Smooth muscle cell (in vitro differentiated cells): ENCODE data around the gene PAXX. TPM values are rescaled to one million over a fixed set of nuclear protein-coding genes. Genes with fewer than 3 reads are reported as not detected.
"Not testable (repeated sequence)": the region's sequence is repeated elsewhere in the genome, so short reads cannot be mapped to it uniquely, and the experiment has no call there.

Experiments
- DNase-seq: peaks from one replicate; lab custom pipeline; 2025; ENCODE audit not compliant: unreplicated experiment; lab: John Stamatoyannopoulos, UW
- H2AFZ ChIP-seq: fragments of 200-600 bp; sonication (generic); 2 replicates; pipeline ENCODE4 v1.6.0; 2016; ENCODE audit warnings: antibody characterized with exemption, low read depth, mild to moderate bottlenecking
- H3F3A ChIP-seq: fragments of 200-600 bp; sonication (generic); 2 replicates; pipeline ENCODE4 v1.6.0; 2017; ENCODE audit warnings: antibody characterized with exemption, low read depth
- H3K27ac ChIP-seq: fragments of 200-600 bp; sonication (generic); 2 replicates; pipeline ENCODE4 v1.5.1; 2016; ENCODE audit warnings: low read depth, mild to moderate bottlenecking
- H3K27me3 ChIP-seq: fragments of 200-600 bp; sonication (generic); 2 replicates; pipeline ENCODE4 v1.6.1; 2016; ENCODE audit warnings: low read depth, mild to moderate bottlenecking
- H3K36me3 ChIP-seq: fragments of 200-600 bp; sonication (generic); 2 replicates; pipeline ENCODE4 v1.5.1; 2016; ENCODE audit warnings: low read depth
- H3K4me1 ChIP-seq: fragments of 200-600 bp; sonication (generic); 2 replicates; pipeline ENCODE4 v1.5.1; 2016; ENCODE audit warnings: low read depth
- H3K4me2 ChIP-seq: fragments of 200-600 bp; sonication (generic); 2 replicates; pipeline ENCODE4 v1.6.0; 2016; ENCODE audit warnings: mild to moderate bottlenecking
- H3K4me3 ChIP-seq: fragments of 200-600 bp; sonication (generic); 2 replicates; pipeline ENCODE4 v1.5.1; 2016; ENCODE audit warnings: mild to moderate bottlenecking
- H3K79me2 ChIP-seq: fragments of 200-600 bp; sonication (generic); 2 replicates; pipeline ENCODE4 v1.6.0; 2016; ENCODE audit warnings: low read depth, mild to moderate bottlenecking
- H3K9ac ChIP-seq: fragments of 200-600 bp; sonication (generic); 2 replicates; pipeline ENCODE4 v1.6.0; 2016; ENCODE audit warnings: low read depth
- H3K9me3 ChIP-seq: fragments of 200-600 bp; sonication (generic); replicated peaks from 2 replicates; pipeline ENCODE4 v1.5.1; 2016; ENCODE audit warnings: low read depth
- H4K20me1 ChIP-seq: fragments of 200-600 bp; sonication (generic); 2 replicates; pipeline ENCODE4 v1.6.0; 2016; ENCODE audit warnings: low read depth
- CTCF ChIP-seq: fragments of 200-600 bp; sonication (generic); IDR thresholded peaks from 2 replicates; pipeline ENCODE4 v1.5.1; 2017; ENCODE audit warnings: borderline replicate concordance, mild to moderate bottlenecking, antibody characterized with exemption; ENCODE audit not compliant: insufficient read depth, poor library complexity, severe bottlenecking
- WGBS: methylation state at CpG from one replicate; pipeline ENCODE4 v1.1.7; 2016; ENCODE audit warnings: low lambda C conversion rate; 5-methylcytosine and 5-hydroxymethylcytosine counted together
- polyA plus RNA-seq: library from polyadenylated mRNA; unstranded; fragments of >200 nt; fragmentation: Nextera tagmentation; extraction: Ambion mirVana; gene quantifications from 2 replicates; pipeline ENCODE4 v1.2.1, GENCODE V29; 2016
- total RNA-seq: library from RNA; depleted of rRNA; stranded (reverse); fragments of >200 nt; gene quantifications from 2 replicates; pipeline ENCODE4 v1.2.3, GENCODE V29; 2014

Gene PAXX
- total and polyA plus RNA-seq, 2 experiments from 2014 or later, result 27.4 to 62.0 TPM

GRCh38 chr9:137004285-137004684, 12.1 kb downstream of the PAXX start:
- H3K9ac ChIP-seq, H3K9me3 ChIP-seq, H3F3A ChIP-seq, H3K27me3 ChIP-seq, H4K20me1 ChIP-seq, H3K36me3 ChIP-seq, H3K4me2 ChIP-seq, H3K4me1 ChIP-seq, DNase-seq, H3K27ac ChIP-seq, H3K4me3 ChIP-seq, H3K79me2 ChIP-seq, H2AFZ ChIP-seq: not testable (repeated sequence)
- WGBS, result 53% methylated on average over 17 of the region's 17 CpGs
- TF ChIP-seq CTCF, result peak; percentile 30

GRCh38 chr9:137006116-137007003, 14.1 kb downstream of the PAXX start:
- Histone ChIP-seq H3K36me3 (no peaks in the 10 kb centered on the region), H3K27me3 (no peaks in the 10 kb centered on the region), H3K4me1 (no peaks in the 10 kb centered on the region), H2AFZ (no peak overlapping the region), H3K4me3 (no peak overlapping the region), H3F3A (no peaks in the 10 kb centered on the region), H3K9ac (no peak overlapping the region), H4K20me1 (no peaks in the 10 kb centered on the region), H3K27ac (no peak overlapping the region), H3K4me2 (no peak overlapping the region), H3K9me3 (no peaks in the 10 kb centered on the region), H3K79me2 (no peaks in the 10 kb centered on the region)
- 92% methylated on average over 24 of the region's 24 CpGs for WGBS
- no peak for DNase-seq
- TF ChIP-seq CTCF, result no peak

GRCh38 chr9:137007108-137007815, 15.0 kb downstream of the PAXX start:
- DNase-seq, result no peak
- Histone ChIP-seq H3K36me3 (no peaks in the 10 kb centered on the region), H3K79me2 (no peaks in the 10 kb centered on the region), H3K9ac (no peak overlapping the region), H3K27me3 (no peaks in the 10 kb centered on the region), H3K4me1 (no peaks in the 10 kb centered on the region), H3F3A (no peaks in the 10 kb centered on the region), H3K27ac (no peak overlapping the region), H2AFZ (no peak overlapping the region), H3K4me3 (no peak overlapping the region), H3K4me2 (no peak overlapping the region), H4K20me1 (no peaks in the 10 kb centered on the region), H3K9me3 (no peaks in the 10 kb centered on the region)
- WGBS, result 90% methylated on average over 29 of the region's 30 CpGs
- TF ChIP-seq CTCF, result no peak
